Glomerular endothelial cell (primary cell): ENCODE data around the gene GJA4. TPM values are rescaled to one million over a fixed set of nuclear protein-coding genes. Genes with fewer than 3 reads are reported as not detected.

Experiments used
- DNase-seq: peaks from one replicate; pipeline ENCODE4 v3.0.0-alpha.2; 2011; ENCODE audit warnings: low read depth, low spot score; ENCODE audit errors: extremely low read depth
- total RNA-seq: library from RNA; depleted of rRNA; stranded (reverse); fragments of >200 nt; gene quantifications from 2 replicates; pipeline ENCODE4 v1.2.3, GENCODE V29; 2015

The GJA4 gene
- total RNA-seq, 1 donor from 2014 or later: 62.1 TPM

- DNase-seq: no peak
Measured at GRCh38 chr1:34829250-34829649, 36.5 kb downstream of the GJA4 start.

GRCh38 chr1:34831721-34832246 is 39.0 kb downstream of the GJA4 start:
- no peak for DNase-seq

- no peak for DNase-seq
Measured at GRCh38 chr1:34833711-34834110, 40.9 kb downstream of the GJA4 start.

GRCh38 chr1:34839526-34840305 is 46.9 kb downstream of the GJA4 start:
- DNase-seq: no peak

DNA sequence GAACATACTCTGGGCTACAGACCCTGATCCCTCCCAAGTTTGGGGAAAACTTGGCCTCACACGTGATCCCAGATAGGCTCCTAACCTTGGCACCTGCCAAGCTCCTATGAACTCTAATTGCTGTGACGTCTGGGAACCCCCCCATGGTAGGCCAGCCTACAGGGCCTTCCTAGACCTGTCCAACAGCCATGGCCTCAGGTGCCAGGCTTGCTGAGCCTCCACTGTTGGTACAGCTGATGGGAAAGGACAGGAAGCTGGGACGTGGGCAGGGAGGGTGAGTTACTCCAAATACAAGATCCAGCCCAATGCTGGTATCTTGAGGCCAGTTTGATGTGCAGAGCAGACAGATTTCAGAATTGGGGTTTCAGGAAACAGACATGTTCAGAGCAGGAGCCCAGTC is 47.6 kb downstream of the GJA4 start:
- no peak for DNase-seq

- no peak for DNase-seq
Measured at GRCh38 chr1:34842073-34842472, 49.3 kb downstream of the GJA4 start.

- no peak for DNase-seq
Measured at GRCh38 chr1:34842952-34843371, 50.2 kb downstream of the GJA4 start.

DNA sequence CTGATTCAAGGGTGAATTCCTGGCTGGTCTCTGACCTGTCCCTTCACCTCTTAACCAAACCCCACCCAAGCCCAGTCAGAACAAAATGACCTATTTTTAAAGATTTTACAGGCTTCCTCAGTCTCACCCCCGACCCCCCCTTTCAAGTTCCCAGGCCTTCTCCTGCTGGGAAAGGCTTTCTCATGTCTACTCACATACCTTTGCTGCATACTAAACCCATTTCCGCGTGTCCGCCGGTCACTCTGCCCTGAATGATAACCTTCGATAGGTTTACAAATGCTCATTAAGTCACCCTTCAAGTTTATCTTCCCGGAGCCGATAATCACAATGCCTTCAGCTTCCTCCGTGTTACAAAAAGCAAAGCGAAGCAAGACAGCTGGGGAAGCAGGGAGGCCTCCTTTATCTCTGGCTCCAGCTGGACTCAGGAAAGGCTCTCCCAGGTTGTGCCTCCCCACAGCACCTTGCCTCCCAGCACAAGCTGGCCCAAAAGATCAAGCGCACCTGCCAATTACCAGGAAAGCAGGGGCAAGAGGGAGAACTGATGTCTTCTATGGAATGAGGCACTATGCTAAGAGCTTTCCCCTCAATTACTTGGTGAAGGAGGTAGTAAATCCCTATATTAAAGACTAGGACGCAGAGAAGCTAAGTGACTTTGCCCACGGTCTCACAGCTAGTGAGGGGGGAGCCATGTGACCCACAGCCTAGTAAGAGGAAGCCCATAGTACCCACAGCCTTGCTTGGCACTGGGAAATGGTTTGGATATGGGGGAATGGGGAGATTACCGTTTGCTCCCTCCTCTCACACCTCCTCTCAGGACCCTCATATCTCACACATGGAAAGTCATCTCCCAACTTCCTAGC is 50.8 kb downstream of the GJA4 start:
- no peak for DNase-seq

GRCh38 chr1:34844252-34844634 is 51.4 kb downstream of the GJA4 start:
- DNase-seq: no peak

Other genes starting within 250 kb of the GJA4 start
- gene GJB5, start 38.0 kb upstream of the GJA4 start, total RNA-seq: not detected in 2 replicates
- gene GJB4, start 33.3 kb upstream of the GJA4 start, total RNA-seq: 0.44 TPM in 1 of 2 replicates, not detected in the other
- 0.35 and 0.87 TPM in 2 replicates for gene GJB3, start 11.8 kb upstream of the GJA4 start, total RNA-seq
- gene SMIM12, start 66.8 kb downstream of the GJA4 start, total RNA-seq: 34.1 and 40.2 TPM in 2 replicates
- gene DLGAP3, start 136.7 kb downstream of the GJA4 start, total RNA-seq: 0.23 TPM in 1 of 2 replicates, not detected in the other
- gene TMEM35B, start 192.3 kb downstream of the GJA4 start, total RNA-seq: 31.6 and 56.6 TPM in 2 replicates
- gene ZMYM6, start 238.9 kb downstream of the GJA4 start, total RNA-seq: 11.7 and 14.7 TPM in 2 replicates